GM18861 (cell line): ENCODE measurements around the gene NUP214.
A peak's percentile ranks its signal among the peaks of the same experiment; 100 is the strongest.
"Not testable (repeated sequence)": the region's sequence is repeated elsewhere in the genome, so short reads cannot be mapped to it uniquely, and the experiment has no call there.

Experiments used
- ATAC-seq: cut with Tn5 transposase; IDR thresholded peaks from one replicate; pipeline ENCODE4 v1.9.1; 2021; ENCODE audit not compliant: unreplicated experiment

NUP214 gene

GRCh38 chr9:131158673-131159072, 33.3 kb downstream of the NUP214 start:
- not testable (repeated sequence) for ATAC-seq

GRCh38 chr9:131160416-131161112, 35.2 kb downstream of the NUP214 start:
- ATAC-seq = no peak

GRCh38 chr9:131161585-131161984, 36.2 kb downstream of the NUP214 start:
- no peak for ATAC-seq

GRCh38 chr9:131162886-131163285, 37.5 kb downstream of the NUP214 start:
- no peak for ATAC-seq

GRCh38 chr9:131165523-131165922, 40.1 kb downstream of the NUP214 start:
- no peak for ATAC-seq

GRCh38 chr9:131167146-131167692, 41.8 kb downstream of the NUP214 start:
- no peak for ATAC-seq

- no peak for ATAC-seq
Measured at GRCh38 chr9:131167936-131168335, 42.5 kb downstream of the NUP214 start.

- no peak for ATAC-seq
Measured at GRCh38 chr9:131169563-131170240, 44.3 kb downstream of the NUP214 start.

GRCh38 chr9:131173995-131174394, 48.6 kb downstream of the NUP214 start:
- no peak for ATAC-seq

GRCh38 chr9:131174681-131175239, 49.4 kb downstream of the NUP214 start:
- ATAC-seq = no peak

GRCh38 chr9:131177898-131178297, 52.5 kb downstream of the NUP214 start:
- ATAC-seq = peak; percentile 12

GRCh38 chr9:131178382-131178781, 53.0 kb downstream of the NUP214 start:
- peak; percentile 65 for ATAC-seq

- no peak for ATAC-seq
Measured at GRCh38 chr9:131178926-131179325, 53.5 kb downstream of the NUP214 start.

GRCh38 chr9:131179561-131180219, 54.3 kb downstream of the NUP214 start:
- ATAC-seq = no peak

GRCh38 chr9:131180454-131180853, 55.1 kb downstream of the NUP214 start:
- no peak for ATAC-seq

- ATAC-seq = no peak
Measured at GRCh38 chr9:131181091-131181681, 55.8 kb downstream of the NUP214 start.

GRCh38 chr9:131185924-131186323, 60.5 kb downstream of the NUP214 start:
- no peak for ATAC-seq

GRCh38 chr9:131186622-131187021, 61.2 kb downstream of the NUP214 start:
- ATAC-seq = no peak

GRCh38 chr9:131187957-131188356, 62.6 kb downstream of the NUP214 start:
- no peak for ATAC-seq

- no peak for ATAC-seq
Measured at GRCh38 chr9:131188976-131189375, 63.6 kb downstream of the NUP214 start.

GRCh38 chr9:131190191-131190590, 64.8 kb downstream of the NUP214 start:
- ATAC-seq = no peak
